HepG2 (cell line): ENCODE measurements around the gene TAF12. TPM values are rescaled to one million over a fixed set of nuclear protein-coding genes. Genes with fewer than 3 reads are reported as not detected.
A peak's percentile ranks its signal among the peaks of the same experiment; 100 is the strongest.

ENCODE experiments used
- ATAC-seq: fragments of 200-7000 bp; cut with Tn5 transposase; 3 replicates; pipeline ENCODE4 v1.9.1; 2020; ENCODE audit warnings: mild to moderate bottlenecking, moderate library complexity
- BruUV-seq: library from RNA; stranded (reverse); fragments of 400-500 nt; replicated peaks from 2 replicates; lab custom pipeline; 2021; lab: Mats Ljungman, UMichigan
- CTCF ChIA-PET: fragments of 300-600 bp; formaldehyde crosslinking; extraction: SDS; loops from one replicate; lab custom pipeline; 2021; ENCODE audit warnings: low total read pairs, inconsistent platforms, low intra/inter-chr PET ratio; lab: Yijun Ruan, JAX
- POLR2A ChIA-PET: fragments of 350-600 bp; sonication (Branson Sonifier 250); formaldehyde crosslinking; loops from one replicate; lab custom pipeline; 2020; ENCODE audit warnings: antibody characterized with exemption, inconsistent platforms; lab: Yijun Ruan, JAX
- DNase-seq: peaks from one replicate; pipeline ENCODE4 v3.0.0-alpha.2; 2015; ENCODE audit warnings: low spot score
- FAIRE-seq: peaks from 3 replicates; lab custom pipeline; 2011; peaks lifted over from hg19 to GRCh38; lab: Jason Lieb, UNC
- H2AFZ ChIP-seq: one replicate; pipeline ENCODE4 v1.6.1; 2011; ENCODE audit warnings: low read length, inconsistent platforms
- H3K27ac ChIP-seq: fragments of 300-600 bp; 3 replicates; pipeline ENCODE4 v1.8.0; 2011; ENCODE audit warnings: mixed run types, mild to moderate bottlenecking, mixed read lengths, low read length, inconsistent platforms; ENCODE audit not compliant: insufficient read depth; ENCODE audit errors: extremely low read length
- H3K27me3 ChIP-seq, 2 experiments: fragments of 200-600 bp in 1 of 2; 2 replicates in 1 of 2; 3 replicates in 1 of 2; pipeline versions ENCODE4 v1.6.0 to v1.8.0; 2011; ENCODE audit warnings: low read length in 2 of 2, mild to moderate bottlenecking in 2 of 2, moderate library complexity in 2 of 2, inconsistent platforms in 1 of 2; ENCODE audit not compliant: insufficient read depth in 2 of 2, control insufficient read depth in 1 of 2
- H3K36me3 ChIP-seq, 2 experiments: fragments of 200-600 bp in 1 of 2; replicated peaks in 1 of 2; 2 replicates in 1 of 2; 3 replicates in 1 of 2; pipeline versions ENCODE4 v1.5.1 to v1.8.0; 2011; ENCODE audit warnings: low read length in 2 of 2, inconsistent platforms in 1 of 2; ENCODE audit not compliant: insufficient read depth in 2 of 2, control insufficient read depth in 1 of 2
- H3K4me1 ChIP-seq: 2 replicates; pipeline ENCODE4 v1.5.1; 2012; ENCODE audit warnings: low read length, inconsistent platforms; ENCODE audit not compliant: insufficient read depth
- H3K4me2 ChIP-seq: 2 replicates; pipeline ENCODE4 v1.6.0; 2011; ENCODE audit warnings: low read depth, low read length, inconsistent platforms
- H3K4me3 ChIP-seq, 3 experiments: fragments of 200-600 bp in 1 of 3; sonication (generic), shearing (Covaris generic) in 1 of 3; replicated peaks in 1 of 3; 2 replicates each; pipeline ENCODE4 v1.5.1; 2011 to 2016; ENCODE audit warnings: low read length in 3 of 3, inconsistent platforms in 2 of 3, low read depth in 2 of 3, mild to moderate bottlenecking in 2 of 3, control low read depth in 1 of 3, mixed read lengths in 1 of 3; ENCODE audit not compliant: insufficient read depth in 1 of 3
- H3K79me2 ChIP-seq: one replicate; pipeline ENCODE4 v1.6.1; 2011; ENCODE audit warnings: low read length, inconsistent platforms; ENCODE audit not compliant: insufficient read depth
- H3K9ac ChIP-seq: 2 replicates; pipeline ENCODE4 v1.6.0; 2011; ENCODE audit warnings: mild to moderate bottlenecking, low read depth, low read length, inconsistent platforms; ENCODE audit not compliant: insufficient read depth
- H3K9me3 ChIP-seq: 2 replicates; pipeline ENCODE4 v1.5.1; 2012; ENCODE audit warnings: mild to moderate bottlenecking, low read length
- H4K20me1 ChIP-seq: 2 replicates; pipeline ENCODE4 v1.6.0; 2011; ENCODE audit warnings: inconsistent platforms, mild to moderate bottlenecking, low read length, moderate library complexity; ENCODE audit not compliant: insufficient read depth
- ATF5 ChIP-seq: sonication (generic); formaldehyde crosslinking; IDR thresholded peaks from 2 replicates; pipeline ENCODE4 v1.4.0; 2020; ENCODE audit warnings: mild to moderate bottlenecking, low read depth, missing genetic modification reagents
- FIP1L1 ChIP-seq: fragments of 200-400 bp; formaldehyde crosslinking; IDR thresholded peaks from 2 replicates; pipeline ENCODE4 v1.6.1; 2018; ENCODE audit warnings: low read depth, mild to moderate bottlenecking, low read length, moderate library complexity, borderline replicate concordance; ENCODE audit not compliant: insufficient read depth
- GPBP1L1 ChIP-seq: sonication (generic); formaldehyde crosslinking; IDR thresholded peaks from 2 replicates; pipeline ENCODE4 v1.5.0; 2020; ENCODE audit warnings: mild to moderate bottlenecking, missing genetic modification reagents
- KAT2B ChIP-seq: fragments of 150-350 bp; IDR thresholded peaks from 2 replicates; pipeline ENCODE4 v1.6.1; 2014; ENCODE audit warnings: low read depth, low read length, borderline replicate concordance
- NFKBIZ ChIP-seq: IDR thresholded peaks from 2 replicates; pipeline ENCODE4 v1.6.1; 2018; ENCODE audit warnings: missing genetic modification reagents, missing compliant biosample characterization
- RERE ChIP-seq: IDR thresholded peaks from 2 replicates; pipeline ENCODE4 v1.6.1; 2016; ENCODE audit warnings: low read depth, missing genetic modification reagents, missing compliant biosample characterization
- SP140L ChIP-seq: sonication (generic); formaldehyde crosslinking; IDR thresholded peaks from 2 replicates; pipeline ENCODE4 v1.4.0; 2020; ENCODE audit warnings: missing genetic modification reagents, borderline replicate concordance
- ZNF143 ChIP-seq: sonication (generic); formaldehyde crosslinking; IDR thresholded peaks from 2 replicates; pipeline ENCODE4 v1.4.0; 2020; ENCODE audit warnings: missing genetic modification reagents
- ZNF33A ChIP-seq: sonication (generic); formaldehyde crosslinking; IDR thresholded peaks from 2 replicates; pipeline ENCODE4 v1.5.1; 2020; ENCODE audit warnings: missing genetic modification reagents, mild to moderate bottlenecking, moderate library complexity, borderline replicate concordance
- ZNF441 ChIP-seq: sonication (generic); formaldehyde crosslinking; IDR thresholded peaks from 2 replicates; pipeline ENCODE4 v1.7.0; 2021; ENCODE audit warnings: missing genetic modification reagents, borderline replicate concordance
- ZNF550 ChIP-seq: sonication (generic); formaldehyde crosslinking; IDR thresholded peaks from 2 replicates; pipeline ENCODE4 v1.4.0; 2020; ENCODE audit warnings: mild to moderate bottlenecking, missing genetic modification reagents, borderline replicate concordance
- ZNF704 ChIP-seq: sonication (generic); formaldehyde crosslinking; IDR thresholded peaks from 2 replicates; pipeline ENCODE4 v1.8.1; 2023; ENCODE audit warnings: mild to moderate bottlenecking, inconsistent platforms, moderate library complexity, missing genetic modification reagents, borderline replicate concordance
- WGBS: methylation state at CpG from one replicate; pipeline ENCODE4 v1.1.6; 2017; ENCODE audit warnings: low lambda C conversion rate; 5-methylcytosine and 5-hydroxymethylcytosine counted together
- in situ Hi-C: cut with HindIII; loops from 2 replicates; pipeline ENCODE4 v1.10.0; 2017; ENCODE audit warnings: low pct_unique_long_range_greater_than_20kb; ENCODE audit not compliant: extremely low pct_ligation_motif_present
- intact Hi-C: fragments of 100-400 bp; cut with micrococcal nuclease; formaldehyde crosslinking; loops from one replicate; pipeline ENCODE4 v1.10.0; 2022; ENCODE audit not compliant: unreplicated experiment
- polyA plus RNA-seq, 8 experiments: library from polyadenylated mRNA; depleted of rRNA in 3 of 8; stranded (reverse) in 7 of 8; unstranded in 1 of 8; fragments of >200 nt; fragmentation: Illumina TruSeq in 4 of 8; extraction: Trizol in 4 of 8; gene quantifications; 2 replicates each; pipeline versions ENCODE4 v1.2.1 to v1.2.3, GENCODE V29; 2011 to 2016; ENCODE audit warnings: low read depth in 4 of 8, missing spikeins in 1 of 8, mixed read lengths in 1 of 8; ENCODE audit not compliant: insufficient read depth in 1 of 8
- total RNA-seq, 5 experiments: library from RNA; depleted of rRNA; stranded (reverse); fragments of >200 nt; fragmentation: Illumina TruSeq; extraction: Trizol; gene quantifications; 2 replicates each; pipeline ENCODE4 v1.2.3, GENCODE V29; 2016; ENCODE audit warnings: low read depth in 1 of 5

TAF12 gene
- total and polyA plus RNA-seq, 2 of the 13 experiments (the other 11 are each of a cell fraction or from before 2014, with no cell fraction given), result 16.3 to 17.1 TPM

GRCh38 chr1:28602536-28603439 lies 40.1 kb downstream of the TAF12 start:
- Histone ChIP-seq H3K4me3 (no peak overlapping the region), H3K4me1 (peaks cover 40% of the 10 kb centered on the region), H3K9me3 (no peaks in the 10 kb centered on the region), H3K36me3 (peaks cover 0 to 4% of the 10 kb centered on the region in 2 experiments; a peak in 2 of 5 replicates), H4K20me1 (no peaks in the 10 kb centered on the region), H3K27me3 (no peaks in the 10 kb centered on the region), H3K79me2 (no peaks in the 10 kb centered on the region), H3K4me2 (no peak overlapping the region), H3K9ac (no peak overlapping the region), H3K27ac (no peak overlapping the region), H2AFZ (no peak overlapping the region)
- ATAC-seq, result peak; percentile 55
- FAIRE-seq, result peak; percentile 64
- CTCF ChIA-PET, result interaction anchor here (2.6 kb wide), 1 partner anchor 85 kb away, joined by 27 read pairs; no protein-coding TSS in a partner anchor
- peak; percentile 81 for DNase-seq
- WGBS, result 70% methylated on average over 15 of the region's 15 CpGs
- intact Hi-C loops, result loop anchor here (1.0 to 5.0 kb wide), 2 partner anchors 84 to 245 kb away; no protein-coding TSS in a partner anchor
- BruUV-seq, result no TSS peak
- in situ Hi-C loops, result loop anchor here (5.0 to 25.0 kb wide), 2 partner anchors 85 to 190 kb away; no protein-coding TSS in a partner anchor
- POLR2A ChIA-PET, result interaction anchor here (0.9 to 3.3 kb wide), 11 partner anchors 21 to 354 kb away, joined by 3 to 39 read pairs (median 4); partner anchors contain the start of genes RCC1 and TAF12
- no peak for TF ChIP-seq GPBP1L1 (CRISPR knock-in tag)
- TF ChIP-seq ZNF143 (CRISPR knock-in tag), result no peak
- no peak for TF ChIP-seq ZNF550
- no peak for TF ChIP-seq RERE (CRISPR knock-in tag)
- TF ChIP-seq SP140L (CRISPR knock-in tag), result no peak
- TF ChIP-seq NFKBIZ (CRISPR knock-in tag), result 0 out of 2 replicates have a peak, but pooled peaks have one; percentile 30
- TF ChIP-seq ZNF33A (CRISPR knock-in tag), result no peak
- no peak for TF ChIP-seq KAT2B
- no peak for TF ChIP-seq ATF5 (CRISPR knock-in tag)
- TF ChIP-seq FIP1L1, result no peak
- no peak for TF ChIP-seq ZNF704 (CRISPR knock-in tag)
- no peak for TF ChIP-seq ZNF441 (CRISPR knock-in tag)
